Heart right ventricle (tissue), 16 donors: ENCODE measurements around the gene SPACA4. TPM values are rescaled to one million over a fixed set of nuclear protein-coding genes. Genes with fewer than 3 reads are reported as not detected.

Experiments used
- ATAC-seq, 8 donors: fragments of 200-7000 bp; cut with Tn5 transposase; one replicate each; pipeline ENCODE4 v1.9.1; 2020; ENCODE audit warnings: mild to moderate bottlenecking in 8 of 8, moderate library complexity in 8 of 8, moderate number of reproducible peaks in 1 of 8
- DNase-seq, 2 donors: peaks; one replicate each; pipeline ENCODE4 v3.0.0-alpha.2; 2020
- H3K27ac ChIP-seq, 10 donors: fragments of 200-600 bp; sonication (generic) in 2 of 10; one replicate each; pipeline versions ENCODE4 v1.5.0 to v1.8.0; 2020 to 2022; ENCODE audit warnings: mild to moderate bottlenecking in 3 of 10
- H3K27me3 ChIP-seq, 7 donors: fragments of 200-600 bp; one replicate each; pipeline ENCODE4 v1.8.0; 2021 to 2022; ENCODE audit warnings: mild to moderate bottlenecking in 2 of 7
- H3K36me3 ChIP-seq, 9 donors: fragments of 200-600 bp; sonication (generic) in 1 of 9; one replicate each; pipeline versions ENCODE4 v1.5.0 to v1.8.0; 2020 to 2022; ENCODE audit warnings: mild to moderate bottlenecking in 2 of 9
- H3K4me1 ChIP-seq, 9 donors: fragments of 200-600 bp; sonication (generic) in 1 of 9; one replicate each; pipeline versions ENCODE4 v1.5.0 to v1.8.0; 2020 to 2022; ENCODE audit warnings: mild to moderate bottlenecking in 4 of 9
- H3K4me3 ChIP-seq, 10 donors: fragments of 200-600 bp; sonication (generic) in 2 of 10; one replicate each; pipeline versions ENCODE4 v1.5.0 to v1.8.0; 2020 to 2022; ENCODE audit warnings: mild to moderate bottlenecking in 7 of 10, moderate library complexity in 2 of 10
- H3K9me3 ChIP-seq, 11 donors: fragments of 200-600 bp in 10 of 11; sonication (generic) in 2 of 11; one replicate each; pipeline versions ENCODE4 v1.5.0 to v1.8.0; 2013 to 2022; ENCODE audit warnings: mild to moderate bottlenecking in 2 of 11, control low read depth in 1 of 11, moderate library complexity in 1 of 11
- WGBS, 2 donors: extraction: QIAGEN DNeasy Blood & Tissue Kit; methylation state at CpG; one replicate each; pipeline ENCODE4 v1.1.7; 2013; ENCODE audit warnings: inconsistent platforms in 1 of 2; 5-methylcytosine and 5-hydroxymethylcytosine counted together
- intact Hi-C, 10 donors: fragments of 100-400 bp; cut with DNase I; formaldehyde crosslinking; loops; one replicate each; pipeline versions ENCODE4 v1.11.1 to v1.14.2; 2022
- polyA plus RNA-seq, 2 donors: library from polyadenylated mRNA; stranded (reverse); fragments of 200-250 nt; gene quantifications; one replicate each; pipeline ENCODE4 v1.2.3, GENCODE V29; 2013
- total RNA-seq, 10 donors: library from RNA; stranded (reverse); fragmentation: NEBNext Ultra II Directional in 3 of 10; extraction: Animal tissue kit (Norgen Biotek cat#: 25700) in 3 of 10; gene quantifications; one replicate each; pipeline versions ENCODE4 v1.2.1 to v1.2.4, GENCODE V29; 2021 to 2023
- TF ChIP-seq, protein P1 (sequence below), 9 donors: fragments of 200-600 bp; sonication (generic) in 2 of 9; IDR thresholded peaks; one replicate each; pipeline versions ENCODE4 v1.5.0 to v1.8.0; 2021 to 2022; ENCODE audit warnings: antibody characterized with exemption in 9 of 9, mild to moderate bottlenecking in 5 of 9, moderate library complexity in 1 of 9
- donor health status: Arrhythmogenic right ventricular cardiomyopathy.
- donor health status: ischemic (EF 13 %, LVEDD 7.1; RV severe dilation, severe dysfunction).
- donor health status: healthy with polysubstance abuse.
- donor health status: DM: no; HTN: yes; CAD: no.
- donor health status: DM: no; HTN: no; CAD: no.
- donor health status: ischemic (EF 25% LVEDD 6.9; RV normal size, moderate dysfunction).
- donor health status: ischemic (EF 25% LVEDD 5.7; RV mildly dilated, moderate dysfunction).
- donor health status: healthy.
- donor health status: DM: yes; HTN: yes; CAD: no.
- donor health status: Ischemic cardiomyopathy.
- donor health status: ischemic (EF 35%, LVEDD 5.7; RV mildly dilated, moderate dysfunction).
- donor health status: nonischemic (EF 11% LVEDD 7.7; RV severe dilation, severe dysfunction).
- donor health status: DM: yes; HTN: yes; CAD: no.
- donor health status: PGD.
- donor health status: ischemic (EF 29% LVEDD 5.4; RV normal size, mild dysfunction).
- donor health status: nonischemic (EF 23%, LVEDD 6.1; RV moderate dilation, normal function).

SPACA4 gene
- total and polyA plus RNA-seq, 12 donors: not detected

DNA sequence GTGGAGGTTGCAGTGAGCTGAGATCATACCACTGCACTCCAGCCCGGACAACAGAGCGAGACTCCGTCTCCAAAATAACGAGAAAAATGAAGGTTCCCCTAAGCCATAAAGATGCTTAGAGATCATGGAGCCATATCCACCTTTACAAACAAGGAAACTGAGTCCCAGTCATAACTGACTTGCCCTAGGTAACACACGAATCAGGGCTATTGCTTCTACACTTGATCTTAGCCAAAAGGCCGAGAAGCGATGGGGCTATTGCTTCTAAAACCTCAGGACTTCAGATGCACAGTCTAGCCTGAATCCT is 27.4 kb downstream of the SPACA4 start:
- Histone ChIP-seq H3K9me3 (no peaks in the 10 kb centered on the region), H3K4me1 (peaks cover 19 to 79% (median 66%) of the 10 kb centered on the region in 9 donors), H3K27ac (peak overlapping the region; percentile 67 to 98 (median 96)), H3K4me3 (peak overlapping the region in 8 of 10 donors; percentile 14 to 92 (median 78)), H3K36me3 (peaks cover 0 to 44% (median 3%) of the 10 kb centered on the region in 9 donors), H3K27me3 (no peaks in the 10 kb centered on the region)
- no peak for DNase-seq
- TF ChIP-seq, protein P1, sequence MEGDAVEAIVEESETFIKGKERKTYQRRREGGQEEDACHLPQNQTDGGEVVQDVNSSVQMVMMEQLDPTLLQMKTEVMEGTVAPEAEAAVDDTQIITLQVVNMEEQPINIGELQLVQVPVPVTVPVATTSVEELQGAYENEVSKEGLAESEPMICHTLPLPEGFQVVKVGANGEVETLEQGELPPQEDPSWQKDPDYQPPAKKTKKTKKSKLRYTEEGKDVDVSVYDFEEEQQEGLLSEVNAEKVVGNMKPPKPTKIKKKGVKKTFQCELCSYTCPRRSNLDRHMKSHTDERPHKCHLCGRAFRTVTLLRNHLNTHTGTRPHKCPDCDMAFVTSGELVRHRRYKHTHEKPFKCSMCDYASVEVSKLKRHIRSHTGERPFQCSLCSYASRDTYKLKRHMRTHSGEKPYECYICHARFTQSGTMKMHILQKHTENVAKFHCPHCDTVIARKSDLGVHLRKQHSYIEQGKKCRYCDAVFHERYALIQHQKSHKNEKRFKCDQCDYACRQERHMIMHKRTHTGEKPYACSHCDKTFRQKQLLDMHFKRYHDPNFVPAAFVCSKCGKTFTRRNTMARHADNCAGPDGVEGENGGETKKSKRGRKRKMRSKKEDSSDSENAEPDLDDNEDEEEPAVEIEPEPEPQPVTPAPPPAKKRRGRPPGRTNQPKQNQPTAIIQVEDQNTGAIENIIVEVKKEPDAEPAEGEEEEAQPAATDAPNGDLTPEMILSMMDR (IDR thresholded peaks at IDR 0.05): no peak
- WGBS, 2 donors: 37 to 42% methylated on average over 7 of the region's 7 CpGs
- intact Hi-C loops: loop anchor here in 2 of 10 donors (10.0 kb wide), 1 partner anchor 331 kb away; the partner anchor contains the start of gene FTL (in 2 of the 2)
- ATAC-seq: no peak

DNA sequence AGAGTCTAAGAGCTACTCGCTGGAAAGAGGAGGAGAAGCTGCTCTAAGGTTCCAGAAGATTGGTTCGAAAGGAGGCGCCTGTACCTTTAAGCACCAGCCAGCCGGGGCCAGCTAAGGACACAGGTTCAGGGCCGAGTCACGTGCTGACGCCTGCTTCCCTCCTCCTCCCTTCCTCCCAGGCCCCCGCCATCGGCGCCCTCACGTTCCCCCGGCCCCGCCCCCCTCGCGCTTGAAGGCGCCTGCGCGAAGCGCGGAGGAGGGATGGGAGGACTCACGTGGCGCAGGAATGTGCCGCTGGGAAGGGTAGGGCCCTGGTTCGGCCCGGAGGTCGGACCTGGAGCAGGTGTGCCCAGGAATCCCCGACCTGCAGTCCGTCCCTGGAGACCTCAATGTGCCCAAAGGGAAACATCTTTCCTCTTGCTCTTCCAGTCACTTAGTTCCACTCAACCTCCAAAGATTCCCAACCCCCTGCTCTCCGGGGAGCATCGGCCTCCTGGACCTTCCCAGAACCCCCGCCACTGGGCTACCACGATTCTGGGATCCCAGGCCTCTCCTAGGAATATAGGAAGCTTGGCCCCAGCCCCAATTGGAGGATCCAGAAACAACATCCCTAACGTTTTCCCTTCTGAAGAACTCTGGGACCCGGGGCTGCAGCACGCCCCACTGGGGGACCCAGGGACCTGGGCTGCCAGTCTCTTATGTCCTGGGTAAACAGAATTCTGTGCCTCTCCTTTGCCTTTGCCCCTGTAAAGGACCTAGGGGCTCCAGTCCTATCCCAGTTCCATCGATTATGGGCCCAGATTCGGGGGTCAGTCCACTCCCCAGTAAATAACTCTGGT is 28.1 kb downstream of the SPACA4 start:
- intact Hi-C loops: loop anchor here in 3 of 10 donors (5.0 to 10.0 kb wide), 2 partner anchors 330 to 523 kb away; partner anchors contain the start of genes FTL (in 2 of the 3), HRC (in 1 of the 3) and TRPM4 (in 1 of the 3)
- Histone ChIP-seq H3K9me3 (no peaks in the 10 kb centered on the region), H3K4me1 (peaks cover 19 to 79% (median 65%) of the 10 kb centered on the region in 9 donors), H3K27ac (peak overlapping the region; percentile 67 to 98 (median 96)), H3K4me3 (peak overlapping the region in 9 of 10 donors; percentile 60 to 92 (median 76)), H3K27me3 (no peaks in the 10 kb centered on the region), H3K36me3 (peaks cover 0 to 38% (median 3%) of the 10 kb centered on the region in 9 donors)
- WGBS, 2 donors: 5 to 6% methylated on average over 37 of the region's 37 CpGs
- TF ChIP-seq, protein P1 (IDR thresholded peaks at IDR 0.05): no peak
- ATAC-seq: peak; percentile 41 to 66 (median 56)
- DNase-seq: peak; percentile 97

DNA sequence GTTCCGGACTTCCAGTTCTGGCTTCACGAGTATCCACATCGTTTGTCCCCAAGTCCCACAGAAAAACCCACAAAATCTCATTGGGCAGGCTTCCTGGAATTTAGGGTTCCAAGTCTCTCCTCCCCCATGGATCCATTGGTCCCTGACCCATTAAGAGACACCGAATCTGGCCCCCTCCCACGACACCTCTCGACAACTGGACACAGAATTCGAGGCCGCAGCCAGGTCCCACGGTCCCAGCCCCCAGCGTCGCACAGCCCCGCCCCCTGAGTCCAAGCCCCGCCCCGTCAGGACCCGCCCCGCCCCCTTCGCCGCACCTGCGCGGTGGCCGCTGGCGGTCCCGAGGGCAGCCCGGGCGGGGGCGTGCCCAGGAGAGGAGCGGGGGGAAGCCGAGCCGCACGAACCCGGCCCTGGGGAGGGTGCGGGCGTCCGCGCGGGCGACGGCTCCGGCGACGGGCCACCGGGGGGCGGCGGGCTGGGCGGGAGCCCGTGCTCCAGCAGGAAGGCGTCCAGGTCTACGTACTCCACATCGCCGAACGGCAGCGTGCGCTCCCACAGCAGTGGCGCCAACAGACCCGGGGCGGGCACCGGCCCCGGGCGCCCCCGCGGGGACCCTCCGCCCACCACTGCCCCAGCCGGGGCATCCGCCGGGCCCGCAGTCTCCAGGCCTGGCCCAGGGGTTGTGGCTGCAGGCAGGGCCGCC is 28.9 kb downstream of the SPACA4 start:
- WGBS, 2 donors: 1 to 2% methylated on average over 50 to 66 of the region's 67 CpGs
- Histone ChIP-seq H3K36me3 (peaks cover 0 to 30% (median 3%) of the 10 kb centered on the region in 9 donors), H3K27ac (peak overlapping the region; percentile 67 to 98 (median 96)), H3K9me3 (no peaks in the 10 kb centered on the region), H3K4me1 (peaks cover 19 to 72% (median 59%) of the 10 kb centered on the region in 9 donors), H3K4me3 (peak overlapping the region; percentile 15 to 92 (median 75)), H3K27me3 (no peaks in the 10 kb centered on the region)
- TF ChIP-seq, protein P1 (IDR thresholded peaks at IDR 0.05): no peak
- peak; percentile 27 to 48 (median 38) for ATAC-seq
- intact Hi-C loops: loop anchor here in 3 of 10 donors (5.0 to 10.0 kb wide), 2 partner anchors 329 to 522 kb away; partner anchors contain the start of genes FTL (in 2 of the 3), HRC (in 1 of the 3) and TRPM4 (in 1 of the 3)
- peak; percentile 76 to 78 for DNase-seq
